ENCODE data around the gene STXBP3. TPM values are rescaled to one million over a fixed set of nuclear protein-coding genes. Genes with fewer than 3 reads are reported as not detected.
A peak's percentile ranks its signal among the peaks of the same experiment; 100 is the strongest.

The STXBP3 gene
- total RNA-seq, 1 experiment from 2014 or later: 20.9 TPM

DNA sequence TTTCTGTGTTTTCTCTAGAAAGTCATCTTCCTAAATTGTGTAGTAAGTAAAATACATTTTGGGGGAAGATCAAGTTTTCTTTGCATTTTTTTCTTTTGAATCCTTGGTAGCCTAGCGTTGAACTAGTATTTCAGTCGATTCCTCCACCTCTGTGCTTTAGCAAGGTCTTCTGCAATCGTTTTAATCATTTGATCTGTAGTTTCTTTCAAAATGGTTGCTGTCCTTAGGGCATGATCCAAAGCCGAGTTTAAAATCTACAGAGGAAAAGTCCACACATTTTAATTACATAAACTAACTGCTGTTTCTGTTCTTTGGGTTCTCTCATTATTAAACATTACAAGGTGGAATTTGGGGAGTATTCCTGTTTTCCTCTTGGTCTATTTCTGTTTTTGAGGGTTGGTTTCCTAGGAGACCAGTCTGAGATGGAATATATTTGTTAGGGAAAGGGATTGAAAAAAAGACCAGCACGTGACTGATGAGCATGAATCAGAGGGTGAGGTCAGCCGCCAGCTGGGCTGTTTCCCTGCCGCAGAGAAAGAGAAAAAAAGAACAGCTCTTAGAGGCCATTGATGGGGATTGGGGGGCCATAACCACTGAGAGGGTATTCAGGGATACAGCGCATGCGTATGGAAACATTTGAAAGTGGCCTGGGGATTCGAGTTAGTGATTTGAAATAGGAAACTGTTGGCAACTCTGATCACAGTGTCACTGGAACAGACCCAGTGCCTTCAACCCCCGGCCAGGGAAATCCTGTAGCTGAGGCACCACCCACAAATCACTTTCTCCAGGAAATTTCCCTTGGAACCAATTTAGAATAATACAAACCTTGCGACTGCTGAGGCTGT, 69.8 kb downstream of the STXBP3 start:
- no peaks in the 10 kb centered on the region for H3K27me3 ChIP-seq
- DNase-seq: peak; percentile 93
- peak overlapping the region; percentile 25 for H3K4me3 ChIP-seq
- no peaks in the 10 kb centered on the region for H3K9me3 ChIP-seq
- H3K36me3 ChIP-seq: no peaks in the 10 kb centered on the region

DNA sequence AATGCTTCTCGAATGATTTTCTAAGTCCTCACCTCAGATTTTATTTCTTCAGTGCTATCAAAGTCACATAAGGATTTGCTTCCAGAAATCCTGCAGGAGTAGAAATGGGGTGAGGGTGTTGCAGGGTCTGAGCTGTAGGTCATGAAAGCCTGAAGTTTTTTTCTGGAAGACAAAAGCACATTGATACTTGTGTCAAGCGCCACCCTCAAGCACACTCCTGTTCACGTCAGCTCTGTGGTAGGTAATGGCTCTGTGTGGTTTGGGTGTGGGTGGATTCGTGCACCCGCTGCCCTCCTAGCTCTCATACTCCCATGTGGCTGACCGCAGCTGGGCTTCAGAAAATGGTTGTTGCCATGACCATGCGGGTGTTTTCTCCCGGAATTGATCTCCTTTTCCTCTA, 70.5 kb downstream of the STXBP3 start:
- DNase-seq: peak; percentile 81
- H3K36me3 ChIP-seq: no peaks in the 10 kb centered on the region
- H3K9me3 ChIP-seq: no peaks in the 10 kb centered on the region
- peak overlapping the region; percentile 25 for H3K4me3 ChIP-seq
- no peaks in the 10 kb centered on the region for H3K27me3 ChIP-seq

DNA sequence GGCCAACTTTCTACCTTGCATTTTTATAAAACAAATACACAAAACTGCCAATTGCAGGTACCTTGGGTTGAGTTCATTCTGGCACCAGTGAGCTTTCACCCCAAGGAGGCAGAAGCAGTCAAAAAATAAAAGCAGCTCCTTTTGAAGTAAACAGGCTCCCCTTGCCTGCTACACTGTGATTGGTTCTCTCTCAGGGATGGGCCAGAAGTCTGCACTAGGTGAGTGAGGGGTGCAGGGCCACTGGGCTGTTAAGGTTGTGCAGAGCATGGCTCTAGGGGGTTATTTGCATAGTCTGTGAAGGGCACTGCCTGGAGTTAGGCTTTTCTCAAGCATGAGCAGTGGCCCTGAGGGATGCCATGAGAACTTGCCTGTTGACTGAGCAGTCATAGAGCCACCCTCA, 71.3 kb downstream of the STXBP3 start:
- no peaks in the 10 kb centered on the region for H3K36me3 ChIP-seq
- no peaks in the 10 kb centered on the region for H3K27me3 ChIP-seq
- no peaks in the 10 kb centered on the region for H3K9me3 ChIP-seq
- no peak for DNase-seq
- no peak overlapping the region for H3K4me3 ChIP-seq

DNA sequence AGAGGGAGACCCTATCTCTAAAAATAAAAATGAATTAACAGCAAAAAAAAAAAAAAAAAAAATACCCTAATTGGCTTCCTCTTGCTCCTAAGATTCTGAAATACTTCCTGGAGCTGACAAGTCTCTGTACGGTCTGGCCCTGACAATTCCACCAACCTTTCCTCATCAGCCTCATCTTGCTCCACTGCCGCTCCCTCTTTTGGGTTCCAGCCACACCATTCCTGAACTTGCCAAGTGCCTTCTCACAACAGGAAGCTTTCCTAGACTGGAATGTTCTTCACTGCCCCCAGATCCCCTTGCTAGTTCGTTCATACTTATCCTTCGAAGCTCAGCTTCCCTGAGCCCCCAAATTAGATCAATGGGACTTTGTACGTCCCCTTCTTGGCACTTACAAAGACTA, 73.4 kb downstream of the STXBP3 start:
- Histone ChIP-seq H3K4me3 (no peak overlapping the region), H3K9me3 (peaks cover 3% of the 10 kb centered on the region), H3K27me3 (no peaks in the 10 kb centered on the region), H3K36me3 (no peaks in the 10 kb centered on the region)
- no peak for DNase-seq

DNA sequence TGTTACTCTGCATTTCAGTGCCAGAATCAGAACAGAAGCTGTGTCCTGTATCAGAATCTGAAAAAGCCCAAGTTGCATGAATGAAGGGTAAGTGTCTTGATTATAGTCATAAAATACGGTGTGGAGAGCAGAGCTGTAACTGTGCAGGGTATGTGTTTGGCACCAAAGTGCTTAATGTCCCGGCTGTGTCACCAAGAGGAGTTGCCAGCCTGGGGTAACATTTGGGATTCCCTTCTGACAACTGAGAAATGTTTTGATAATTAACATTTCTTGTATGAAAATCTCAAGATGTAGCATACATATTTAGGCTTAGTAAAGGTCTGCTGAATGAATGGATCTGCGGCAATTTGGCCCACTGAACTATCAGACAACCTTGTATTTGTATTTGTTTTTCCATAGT, 77.2 kb downstream of the STXBP3 start:
- no peak overlapping the region for H3K4me3 ChIP-seq
- no peaks in the 10 kb centered on the region for H3K36me3 ChIP-seq
- no peak for DNase-seq
- H3K9me3 ChIP-seq: peaks cover 6% of the 10 kb centered on the region
- no peaks in the 10 kb centered on the region for H3K27me3 ChIP-seq

DNA sequence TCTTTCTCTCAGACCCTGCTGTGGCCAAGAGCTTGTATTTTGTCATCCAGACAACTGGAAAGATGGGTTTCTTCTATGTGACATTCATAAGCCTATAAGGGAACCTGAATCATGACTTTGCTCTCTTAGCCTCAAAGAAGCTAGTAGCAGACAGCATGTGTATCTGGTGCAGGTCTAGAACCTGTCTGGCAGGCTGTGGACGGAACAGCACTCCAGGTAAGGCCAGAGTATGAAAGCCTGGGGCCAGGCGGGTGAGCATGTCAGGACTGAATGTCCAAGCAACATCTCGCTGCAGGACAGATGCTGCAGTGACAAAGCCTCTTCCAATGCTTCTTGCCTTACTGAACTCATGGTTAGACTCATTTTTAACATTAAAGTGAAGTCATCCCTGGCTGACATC, 77.6 kb downstream of the STXBP3 start:
- peaks cover 6% of the 10 kb centered on the region for H3K9me3 ChIP-seq
- H3K27me3 ChIP-seq: no peaks in the 10 kb centered on the region
- no peaks in the 10 kb centered on the region for H3K36me3 ChIP-seq
- H3K4me3 ChIP-seq: no peak overlapping the region
- DNase-seq: no peak

DNA sequence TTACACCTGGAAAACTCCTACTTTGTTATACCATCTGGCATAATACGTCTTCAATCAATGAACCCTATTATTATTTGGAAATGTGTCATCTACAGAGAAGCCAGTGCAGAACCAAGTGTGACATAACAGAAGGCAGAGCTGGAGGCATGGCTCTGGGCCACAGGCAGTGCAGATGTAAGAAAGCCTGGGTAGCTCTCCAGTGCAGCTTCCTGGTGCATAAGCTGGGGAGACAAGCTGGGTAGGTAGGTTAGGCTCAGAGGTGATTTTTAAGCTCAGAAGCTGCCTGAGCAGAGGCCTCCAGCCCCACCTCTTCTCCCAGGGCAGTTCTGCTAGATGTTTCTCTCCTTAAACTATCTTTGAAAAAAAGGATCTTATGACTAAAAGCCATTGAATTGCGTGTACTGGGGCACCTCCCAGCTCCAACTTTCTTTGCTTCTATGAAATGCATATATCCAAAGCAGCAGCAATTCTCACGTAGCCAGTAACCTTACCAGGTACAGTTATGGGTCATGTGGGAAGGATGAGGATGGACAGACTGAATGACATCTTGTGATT, 79.7 kb downstream of the STXBP3 start:
- Histone ChIP-seq H3K27me3 (no peaks in the 10 kb centered on the region), H3K9me3 (peaks cover 6% of the 10 kb centered on the region), H3K36me3 (no peaks in the 10 kb centered on the region), H3K4me3 (no peak overlapping the region)
- DNase-seq: no peak

DNA sequence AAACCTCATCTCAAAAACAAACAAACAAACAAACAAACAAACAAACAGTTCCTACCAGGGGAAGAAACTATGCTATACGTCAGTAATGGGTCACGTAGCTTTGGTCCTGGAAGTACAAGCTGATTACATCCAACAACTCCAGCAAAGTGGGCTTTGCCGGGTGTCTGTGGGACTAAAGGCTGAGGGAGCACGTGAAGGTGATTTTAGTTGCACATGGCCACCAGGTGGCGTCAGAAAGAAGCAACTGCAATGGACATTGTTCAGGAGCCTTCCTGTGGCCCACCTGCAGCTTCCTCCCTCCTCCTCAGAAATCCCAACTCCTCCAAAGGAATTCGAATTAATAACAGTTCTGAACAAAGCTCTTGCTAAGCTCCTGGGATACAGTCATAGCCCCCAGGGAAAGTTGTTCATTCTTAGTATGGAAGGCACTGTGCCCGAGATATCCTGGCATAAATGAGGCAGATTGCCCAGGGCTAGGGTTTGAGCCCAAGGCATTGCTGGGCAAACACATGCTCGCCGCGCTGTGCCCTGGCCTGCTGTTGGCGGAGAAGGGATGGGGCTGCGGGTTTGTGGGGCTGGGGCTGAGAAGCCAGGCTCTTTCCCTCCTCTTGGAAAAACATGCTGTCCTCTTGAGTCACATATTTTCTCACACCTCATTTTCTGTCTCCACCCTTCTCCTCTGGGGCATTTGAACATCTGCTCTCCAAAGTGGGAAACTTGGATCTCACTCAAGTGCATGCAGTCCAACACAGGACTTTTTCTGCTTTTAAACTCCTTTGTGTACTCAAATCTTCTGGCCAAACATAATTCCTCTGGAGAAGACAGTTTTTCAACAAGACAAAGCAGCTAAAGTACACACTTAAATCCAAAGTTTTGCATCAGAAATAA, 81.8 kb downstream of the STXBP3 start:
- Histone ChIP-seq H3K36me3 (no peaks in the 10 kb centered on the region), H3K27me3 (no peaks in the 10 kb centered on the region), H3K4me3 (no peak overlapping the region; the same call in 1 of the 2 replicates), H3K9me3 (peaks cover 6% of the 10 kb centered on the region)
- peak; percentile 97 for DNase-seq

DNA sequence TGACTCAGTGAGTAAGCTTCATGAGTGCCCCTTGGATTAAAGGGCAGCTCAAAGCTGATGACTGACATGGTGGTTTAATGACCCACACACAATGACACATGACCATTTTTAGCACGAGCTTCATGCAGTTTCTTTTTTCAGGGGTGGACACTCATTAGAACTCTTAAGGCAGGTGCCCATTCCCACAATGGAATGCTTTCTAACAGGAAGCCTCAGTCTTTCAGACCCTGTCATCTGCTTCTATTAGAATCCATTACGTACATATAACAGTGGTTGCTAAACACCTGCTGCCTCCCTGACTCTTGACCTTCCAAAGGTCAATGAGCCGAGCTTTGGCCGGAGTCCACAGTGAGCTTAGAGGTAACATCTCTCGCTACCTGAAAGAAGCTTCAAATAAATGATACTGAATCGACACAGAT, 83.0 kb downstream of the STXBP3 start:
- Histone ChIP-seq H3K36me3 (no peaks in the 10 kb centered on the region), H3K9me3 (peaks cover 6% of the 10 kb centered on the region), H3K4me3 (no peak overlapping the region), H3K27me3 (no peaks in the 10 kb centered on the region)
- DNase-seq: peak; percentile 49

DNA sequence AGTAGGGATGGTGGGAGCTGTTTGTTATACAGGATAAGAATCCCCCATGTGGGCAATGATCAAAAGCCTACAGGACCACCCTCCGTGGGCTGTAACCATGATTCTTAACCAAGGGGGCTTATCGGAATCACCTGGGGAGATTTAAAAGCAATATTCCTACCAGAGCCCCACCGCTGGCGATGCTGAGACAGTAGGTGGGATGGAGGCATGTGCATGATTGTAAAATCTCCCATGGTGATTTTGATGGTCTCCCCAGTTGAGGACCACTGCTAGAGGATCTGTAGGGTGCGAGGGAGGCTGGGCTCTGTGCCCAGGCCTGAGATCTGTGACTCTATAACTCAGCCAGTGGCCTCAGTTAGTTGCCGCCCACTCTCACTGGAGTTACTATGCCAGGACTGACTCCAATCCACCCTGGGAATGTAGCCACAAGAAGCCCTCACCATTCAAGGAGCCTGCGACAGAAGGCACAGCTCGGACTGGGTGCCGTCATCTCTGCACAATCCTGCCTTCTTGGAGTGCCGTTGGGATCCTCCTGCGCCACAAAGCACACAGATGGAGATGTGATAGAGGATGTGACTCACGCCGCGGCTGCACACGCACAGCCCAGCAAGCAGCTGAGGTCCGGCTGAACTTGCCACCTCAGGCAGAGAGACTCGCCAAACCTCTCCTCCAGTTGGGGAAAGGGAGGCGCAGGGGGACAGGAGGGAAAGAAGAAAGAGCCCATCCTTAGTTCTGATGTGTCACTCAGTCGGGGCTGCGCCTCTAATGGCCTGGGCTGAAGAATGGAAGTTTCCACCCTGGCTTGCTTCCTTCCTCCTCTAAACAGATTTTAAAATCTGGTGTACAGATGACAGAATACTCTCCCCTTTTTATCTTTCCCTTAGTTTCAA, 83.9 kb downstream of the STXBP3 start:
- Histone ChIP-seq H3K4me3 (peak overlapping the region; percentile 3), H3K36me3 (no peaks in the 10 kb centered on the region), H3K27me3 (no peaks in the 10 kb centered on the region), H3K9me3 (no peaks in the 10 kb centered on the region)
- peak; percentile 100 for DNase-seq

DNA sequence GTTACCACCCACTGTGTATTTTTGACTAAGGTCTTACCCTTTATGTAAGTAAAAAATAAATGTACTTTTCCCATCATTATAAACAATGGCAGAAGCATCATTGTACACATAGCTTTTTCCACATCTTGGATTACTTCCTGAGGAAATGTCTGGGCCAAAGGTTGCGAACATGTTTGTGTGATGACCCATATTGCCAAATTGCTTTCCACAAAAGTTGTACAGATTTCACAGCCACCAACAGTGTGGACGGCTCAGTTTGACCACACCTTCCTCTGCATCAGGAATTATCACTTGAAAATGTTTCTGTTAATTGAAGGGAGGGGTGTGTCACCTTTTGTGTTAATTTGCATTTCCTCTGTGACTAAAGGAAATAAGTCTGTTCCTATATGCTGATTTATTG, 84.8 kb downstream of the STXBP3 start:
- Histone ChIP-seq H3K4me3 (no peak overlapping the region), H3K9me3 (no peaks in the 10 kb centered on the region), H3K36me3 (no peaks in the 10 kb centered on the region), H3K27me3 (no peaks in the 10 kb centered on the region)
- DNase-seq: peak; percentile 58

DNA sequence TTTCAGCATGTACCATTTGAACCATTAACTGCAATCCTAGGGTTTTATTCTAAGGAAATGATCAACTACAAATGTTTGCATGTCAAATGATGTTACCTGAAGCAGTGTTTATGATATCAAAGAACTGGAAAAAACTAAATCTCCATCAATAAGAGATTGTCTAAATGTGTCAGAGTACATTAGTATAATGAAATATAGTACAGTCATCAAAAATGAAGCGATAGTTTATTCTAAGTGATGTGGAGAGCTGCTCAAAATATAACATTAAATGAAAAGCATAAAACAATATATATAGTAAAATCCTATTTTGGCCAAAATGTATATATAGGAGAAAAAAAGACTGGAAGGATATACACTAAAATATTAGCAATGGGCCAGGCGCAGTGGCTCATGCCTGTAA, 86.5 kb downstream of the STXBP3 start:
- Histone ChIP-seq H3K27me3 (no peaks in the 10 kb centered on the region), H3K4me3 (no peak overlapping the region), H3K9me3 (no peaks in the 10 kb centered on the region), H3K36me3 (no peaks in the 10 kb centered on the region)
- DNase-seq: no peak

DNA sequence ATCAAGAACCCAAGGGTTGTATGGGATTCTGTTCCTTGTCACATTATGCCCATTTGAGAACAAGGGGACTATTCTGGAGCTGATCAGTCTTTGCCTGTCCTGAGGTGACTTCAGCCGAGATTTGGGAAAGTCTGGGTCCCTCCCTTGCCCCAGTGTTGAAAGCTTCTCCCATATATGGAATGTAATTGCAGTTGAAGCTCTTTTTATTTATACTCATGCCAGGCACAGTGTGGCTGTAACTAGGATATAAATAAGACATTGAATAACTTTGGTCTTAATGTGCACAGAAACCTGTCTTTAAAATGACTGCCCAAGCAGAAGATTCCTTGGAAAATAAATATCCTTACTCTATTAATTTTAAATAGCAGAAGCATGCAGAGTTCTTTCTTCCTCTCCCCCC, 95.2 kb downstream of the STXBP3 start:
- Histone ChIP-seq H3K36me3 (no peaks in the 10 kb centered on the region), H3K4me3 (no peak overlapping the region), H3K27me3 (no peaks in the 10 kb centered on the region), H3K9me3 (peaks cover 3% of the 10 kb centered on the region; the same call in 1 of the 2 replicates)
- DNase-seq: no peak

DNA sequence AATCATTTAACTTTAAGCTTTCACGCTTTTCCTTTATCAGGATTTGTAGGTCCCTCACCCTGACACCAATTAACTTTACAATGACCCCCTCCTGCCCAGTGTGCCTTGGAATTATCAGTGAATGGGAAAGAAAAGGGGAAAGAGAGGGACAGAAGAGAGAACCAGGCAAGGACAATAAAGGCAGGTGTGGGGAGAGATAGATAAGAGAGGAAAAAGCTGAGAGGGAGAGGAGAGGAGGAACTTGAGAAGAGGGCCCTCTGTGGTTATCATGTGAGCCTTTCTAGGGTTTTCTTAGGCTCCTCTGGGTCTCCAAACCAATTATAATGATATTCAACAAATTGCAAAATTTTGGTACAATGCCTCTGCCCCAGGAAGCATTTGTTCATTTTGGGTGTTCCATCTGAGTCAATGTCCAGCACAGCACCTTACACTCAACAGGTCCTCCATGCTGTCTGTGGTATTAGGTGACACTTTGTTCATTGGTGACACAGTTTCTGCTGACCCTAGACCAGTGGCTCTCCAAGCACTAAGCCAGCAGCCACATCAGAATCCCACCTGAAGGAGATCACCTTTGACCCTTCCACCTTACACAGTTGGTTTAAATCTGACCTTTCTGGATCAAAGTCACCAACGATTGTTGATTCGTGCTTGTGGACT, 96.2 kb downstream of the STXBP3 start:
- Histone ChIP-seq H3K9me3 (peaks cover 3% of the 10 kb centered on the region; the same call in 1 of the 2 replicates), H3K4me3 (no peak overlapping the region), H3K36me3 (no peaks in the 10 kb centered on the region), H3K27me3 (no peaks in the 10 kb centered on the region)
- DNase-seq: no peak

DNA sequence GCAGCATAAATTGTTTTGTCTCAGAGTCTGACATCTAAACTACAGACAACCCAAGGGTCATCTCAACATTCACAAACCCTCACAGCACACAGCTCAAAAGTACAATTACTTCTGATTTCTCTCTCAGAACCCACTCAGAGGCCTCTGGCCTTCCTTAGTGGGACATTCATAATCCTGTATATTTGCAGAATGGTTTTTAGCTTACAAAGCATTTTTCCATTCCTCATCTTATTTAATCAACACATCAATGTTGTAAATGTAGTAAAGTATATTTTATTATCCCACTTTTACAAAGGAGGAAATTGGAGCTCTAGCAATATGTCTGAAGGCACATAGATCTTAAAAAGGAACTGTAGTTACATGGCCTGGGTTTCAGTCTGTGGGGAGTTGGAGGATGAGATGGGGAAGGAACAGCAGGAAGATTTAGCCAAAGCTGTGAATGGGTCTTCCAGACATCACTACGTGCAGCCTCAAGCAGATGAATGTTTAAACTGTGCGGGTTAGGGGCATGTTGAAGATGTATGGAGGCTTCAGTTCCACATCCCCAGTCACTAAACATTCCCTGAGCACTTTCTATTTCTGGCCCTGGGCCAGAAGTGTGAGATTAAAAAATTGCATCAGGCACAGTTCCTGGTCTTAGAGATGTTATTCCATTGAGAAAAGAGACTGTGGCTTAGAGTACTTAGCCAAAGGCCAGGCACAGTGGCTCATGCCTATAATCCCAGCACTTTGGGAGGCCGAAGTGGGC, 97.1 kb downstream of the STXBP3 start:
- Histone ChIP-seq H3K9me3 (no peaks in the 10 kb centered on the region), H3K27me3 (no peaks in the 10 kb centered on the region), H3K4me3 (no peak overlapping the region), H3K36me3 (no peaks in the 10 kb centered on the region)
- DNase-seq: no peak

All from MG63 (cell line).